PFSK-1 (cell line): ENCODE measurements around the gene IGFLR1.

Source experiments
- FOXP2 ChIP-seq: optimal IDR thresholded peaks from 2 replicates; pipeline ENCODE3; 2011; ENCODE audit warnings: borderline replicate concordance, control low read depth, inconsistent platforms; ENCODE audit not compliant: insufficient read depth; ENCODE audit errors: extremely low read length, extremely low read depth
- POLR2AphosphoS5 ChIP-seq: IDR thresholded peaks from 2 replicates; pipeline ENCODE4 v1.6.1; 2012; ENCODE audit warnings: low read depth, mild to moderate bottlenecking, control low read depth, low read length, moderate library complexity
- REST ChIP-seq, 2 experiments: IDR thresholded peaks; 2 replicates each; pipeline versions ENCODE4 v1.6.1 to v1.8.0; 2011 to 2012; ENCODE audit warnings: low read depth in 2 of 2, low read length in 2 of 2, control low read depth in 1 of 2, inconsistent platforms in 1 of 2, mild to moderate bottlenecking in 1 of 2, moderate library complexity in 1 of 2; ENCODE audit not compliant: insufficient read depth in 1 of 2
- SIN3A ChIP-seq: IDR thresholded peaks from 2 replicates; pipeline ENCODE4 v1.6.1; 2012; ENCODE audit warnings: mild to moderate bottlenecking, low read length, moderate library complexity, borderline replicate concordance; ENCODE audit not compliant: insufficient read depth
- TAF1 ChIP-seq: IDR thresholded peaks from 2 replicates; pipeline ENCODE4 v1.6.1; 2012; ENCODE audit warnings: low read length, control low read depth, borderline replicate concordance; ENCODE audit not compliant: insufficient read depth

Gene IGFLR1

GRCh38 chr19:35777086-35777841, 35.0 kb upstream of the IGFLR1 start:
- TF ChIP-seq REST (IDR thresholded peaks at IDR 0.05; ENCODE audit: insufficient read depth in 1 of 2, low read depth in 2 of 2, low read length in 2 of 2) (no peak), SIN3A (no peak)

GRCh38 chr19:35776102-35776788, 34.0 kb upstream of the IGFLR1 start:
- TF ChIP-seq TAF1, result no peak
- no peak for TF ChIP-seq POLR2AphosphoS5
- TF ChIP-seq FOXP2, result no peak
- TF ChIP-seq SIN3A, result no peak
- no peak for TF ChIP-seq REST (IDR thresholded peaks at IDR 0.05; ENCODE audit: insufficient read depth in 1 of 2, low read depth in 2 of 2, low read length in 2 of 2)

- TF ChIP-seq SIN3A (no peak), FOXP2 (peak; percentile 63)
These were observed 33.2 kb upstream of the IGFLR1 start, which contains the start of gene ARHGAP33 for GRCh38 chr19:35775298-35776101. Gene ARHGAP33 (plus strand): TSS chr19:35775564. CDS start chr19:35775659, 95 bp downstream.

- TF ChIP-seq POLR2AphosphoS5 (no peak), SIN3A (no peak), TAF1 (no peak), FOXP2 (no peak), REST (IDR thresholded peaks at IDR 0.05; ENCODE audit: insufficient read depth in 1 of 2, low read depth in 2 of 2, low read length in 2 of 2) (no peak)
These were observed 32.7 kb upstream of the IGFLR1 start for GRCh38 chr19:35775046-35775297.

- TF ChIP-seq TAF1 (no peak), POLR2AphosphoS5 (no peak), FOXP2 (no peak), REST (IDR thresholded peaks at IDR 0.05; ENCODE audit: insufficient read depth in 1 of 2, low read depth in 2 of 2, low read length in 2 of 2) (no peak), SIN3A (no peak)
These were observed 32.2 kb upstream of the IGFLR1 start for GRCh38 chr19:35774274-35775045.
